ENCODE results near the gene TRDMT1.

TRDMT1 gene

GRCh38 chr10:17210361-17210760, 8.9 kb upstream of the TRDMT1 start:
- Histone ChIP-seq H3K27me3 (ENCODE audit: control insufficient read depth, insufficient read depth, low read length, poor library complexity, severe bottlenecking) (no peaks in the 10 kb centered on the region), H3K9me3 (ENCODE audit: control insufficient read depth, low read length) (no peaks in the 10 kb centered on the region), H3K4me3 (ENCODE audit: insufficient read depth, low read depth, low read length) (no peak overlapping the region), H3K4me1 (ENCODE audit: control insufficient read depth, insufficient read depth, low read length) (peaks cover 3% of the 10 kb centered on the region), H3K36me3 (ENCODE audit: control insufficient read depth, insufficient read depth, low read length) (no peaks in the 10 kb centered on the region), H3K27ac (ENCODE audit: insufficient read depth, low read depth, low read length, poor library complexity, severe bottlenecking) (no peak overlapping the region)
- WGBS, 2 experiments: 89 to 100% methylated on average over 1 to 3 of the region's 3 CpGs

- H3K27ac ChIP-seq (ENCODE audit: insufficient read depth, low read depth, low read length, poor library complexity, severe bottlenecking): no peak overlapping the region
- H3K4me3 ChIP-seq (ENCODE audit: insufficient read depth, low read depth, low read length): no peak overlapping the region
- H3K36me3 ChIP-seq (ENCODE audit: control insufficient read depth, insufficient read depth, low read length): no peaks in the 10 kb centered on the region
- peaks cover 3% of the 10 kb centered on the region for H3K4me1 ChIP-seq (ENCODE audit: control insufficient read depth, insufficient read depth, low read length)
- 89 to 91% methylated on average over 2 of the region's 2 CpGs for WGBS, 2 experiments
- no peaks in the 10 kb centered on the region for H3K9me3 ChIP-seq (ENCODE audit: control insufficient read depth, low read length)
- no peaks in the 10 kb centered on the region for H3K27me3 ChIP-seq (ENCODE audit: control insufficient read depth, insufficient read depth, low read length, poor library complexity, severe bottlenecking)
Observed at GRCh38 chr10:17209881-17210280, 8.4 kb upstream of the TRDMT1 start.

- WGBS, 2 experiments: 83 to 96% methylated on average over 1 of the region's 1 CpG
- H3K9me3 ChIP-seq (ENCODE audit: control insufficient read depth, low read length): no peaks in the 10 kb centered on the region
- no peak overlapping the region for H3K27ac ChIP-seq (ENCODE audit: insufficient read depth, low read depth, low read length, poor library complexity, severe bottlenecking)
- H3K27me3 ChIP-seq (ENCODE audit: control insufficient read depth, insufficient read depth, low read length, poor library complexity, severe bottlenecking): no peaks in the 10 kb centered on the region
- no peak overlapping the region for H3K4me3 ChIP-seq (ENCODE audit: insufficient read depth, low read depth, low read length)
- H3K4me1 ChIP-seq (ENCODE audit: control insufficient read depth, insufficient read depth, low read length): peaks cover 3% of the 10 kb centered on the region
- no peaks in the 10 kb centered on the region for H3K36me3 ChIP-seq (ENCODE audit: control insufficient read depth, insufficient read depth, low read length)
Observed at GRCh38 chr10:17209302-17209701, 7.8 kb upstream of the TRDMT1 start.

- Histone ChIP-seq H3K36me3 (ENCODE audit: control insufficient read depth, insufficient read depth, low read length) (no peaks in the 10 kb centered on the region), H3K9me3 (ENCODE audit: control insufficient read depth, low read length) (no peaks in the 10 kb centered on the region), H3K27ac (ENCODE audit: insufficient read depth, low read depth, low read length, poor library complexity, severe bottlenecking) (no peak overlapping the region), H3K4me1 (ENCODE audit: control insufficient read depth, insufficient read depth, low read length) (peaks cover 3% of the 10 kb centered on the region), H3K4me3 (ENCODE audit: insufficient read depth, low read depth, low read length) (no peak overlapping the region), H3K27me3 (ENCODE audit: control insufficient read depth, insufficient read depth, low read length, poor library complexity, severe bottlenecking) (no peaks in the 10 kb centered on the region)
Observed at GRCh38 chr10:17208476-17208875, 7.0 kb upstream of the TRDMT1 start.

- H3K36me3 ChIP-seq (ENCODE audit: control insufficient read depth, insufficient read depth, low read length): no peaks in the 10 kb centered on the region
- peaks cover 15% of the 10 kb centered on the region for H3K4me1 ChIP-seq (ENCODE audit: control insufficient read depth, insufficient read depth, low read length)
- H3K9me3 ChIP-seq (ENCODE audit: control insufficient read depth, low read length): no peaks in the 10 kb centered on the region
- no peak overlapping the region for H3K27ac ChIP-seq (ENCODE audit: insufficient read depth, low read depth, low read length, poor library complexity, severe bottlenecking)
- H3K4me3 ChIP-seq (ENCODE audit: insufficient read depth, low read depth, low read length): no peak overlapping the region
- H3K27me3 ChIP-seq (ENCODE audit: control insufficient read depth, insufficient read depth, low read length, poor library complexity, severe bottlenecking): no peaks in the 10 kb centered on the region
- WGBS, 2 experiments: 92 to 97% methylated on average over 7 of the region's 7 CpGs
Observed at GRCh38 chr10:17206210-17206709, 4.8 kb upstream of the TRDMT1 start.

GRCh38 chr10:17203416-17203815, 1.9 kb upstream of the TRDMT1 start:
- H3K4me1 ChIP-seq (ENCODE audit: control insufficient read depth, insufficient read depth, low read length): peaks cover 18% of the 10 kb centered on the region
- H3K9me3 ChIP-seq (ENCODE audit: control insufficient read depth, low read length): no peaks in the 10 kb centered on the region
- 65 to 96% methylated on average over 2 to 3 of the region's 3 CpGs for WGBS, 2 experiments

GRCh38 chr10:17202999-17203398, 1.5 kb upstream of the TRDMT1 start:
- Histone ChIP-seq H3K36me3 (ENCODE audit: control insufficient read depth, insufficient read depth, low read length) (no peaks in the 10 kb centered on the region), H3K4me1 (ENCODE audit: control insufficient read depth, insufficient read depth, low read length) (peaks cover 18% of the 10 kb centered on the region), H3K27ac (ENCODE audit: insufficient read depth, low read depth, low read length, poor library complexity, severe bottlenecking) (no peak overlapping the region), H3K4me3 (ENCODE audit: insufficient read depth, low read depth, low read length) (no peak overlapping the region), H3K9me3 (ENCODE audit: control insufficient read depth, low read length) (no peaks in the 10 kb centered on the region), H3K27me3 (ENCODE audit: control insufficient read depth, insufficient read depth, low read length, poor library complexity, severe bottlenecking) (no peaks in the 10 kb centered on the region)
- 87 to 90% methylated on average over 2 to 4 of the region's 4 CpGs for WGBS, 2 experiments

More at GRCh38 chr10:17203416-17203815, 1.9 kb upstream of the TRDMT1 start:
- no peak overlapping the region for H3K27ac ChIP-seq (ENCODE audit: insufficient read depth, low read depth, low read length, poor library complexity, severe bottlenecking)
- H3K27me3 ChIP-seq (ENCODE audit: control insufficient read depth, insufficient read depth, low read length, poor library complexity, severe bottlenecking): no peaks in the 10 kb centered on the region
- no peak overlapping the region for H3K4me3 ChIP-seq (ENCODE audit: insufficient read depth, low read depth, low read length)
- H3K36me3 ChIP-seq (ENCODE audit: control insufficient read depth, insufficient read depth, low read length): no peaks in the 10 kb centered on the region

GRCh38 chr10:17202506-17202905, 1.0 kb upstream of the TRDMT1 start:
- no peak overlapping the region for H3K4me3 ChIP-seq (ENCODE audit: insufficient read depth, low read depth, low read length)
- WGBS, 2 experiments: 93 to 94% methylated on average over 2 of the region's 2 CpGs
- no peaks in the 10 kb centered on the region for H3K27me3 ChIP-seq (ENCODE audit: control insufficient read depth, insufficient read depth, low read length, poor library complexity, severe bottlenecking)

GRCh38 chr10:17201794-17202116, 283 bp upstream of the TRDMT1 start:
- WGBS, 2 experiments: 0 to 2% methylated on average over 3 of the region's 3 CpGs
- H3K4me3 ChIP-seq (ENCODE audit: insufficient read depth, low read depth, low read length): peak overlapping the region; percentile 70

More at GRCh38 chr10:17202506-17202905, 1.0 kb upstream of the TRDMT1 start:
- peak overlapping the region; percentile 97 for H3K27ac ChIP-seq (ENCODE audit: insufficient read depth, low read depth, low read length, poor library complexity, severe bottlenecking)
- no peaks in the 10 kb centered on the region for H3K36me3 ChIP-seq (ENCODE audit: control insufficient read depth, insufficient read depth, low read length)
- H3K9me3 ChIP-seq (ENCODE audit: control insufficient read depth, low read length): no peaks in the 10 kb centered on the region
- peaks cover 18% of the 10 kb centered on the region for H3K4me1 ChIP-seq (ENCODE audit: control insufficient read depth, insufficient read depth, low read length)

GRCh38 chr10:17200001-17200911, 1.2 kb downstream of the TRDMT1 start:
- H3K9me3 ChIP-seq (ENCODE audit: control insufficient read depth, low read length): no peaks in the 10 kb centered on the region
- H3K27me3 ChIP-seq (ENCODE audit: control insufficient read depth, insufficient read depth, low read length, poor library complexity, severe bottlenecking): no peaks in the 10 kb centered on the region
- peak overlapping the region; percentile 70 for H3K4me3 ChIP-seq (ENCODE audit: insufficient read depth, low read depth, low read length)
- WGBS, 2 experiments: 72 to 82% methylated on average over 3 to 9 of the region's 10 CpGs
- H3K27ac ChIP-seq (ENCODE audit: insufficient read depth, low read depth, low read length, poor library complexity, severe bottlenecking): peak overlapping the region; percentile 97
- H3K36me3 ChIP-seq (ENCODE audit: control insufficient read depth, insufficient read depth, low read length): no peaks in the 10 kb centered on the region
- H3K4me1 ChIP-seq (ENCODE audit: control insufficient read depth, insufficient read depth, low read length): peaks cover 18% of the 10 kb centered on the region

More at GRCh38 chr10:17201794-17202116, 283 bp upstream of the TRDMT1 start:
- Histone ChIP-seq H3K4me1 (ENCODE audit: control insufficient read depth, insufficient read depth, low read length) (peaks cover 18% of the 10 kb centered on the region), H3K36me3 (ENCODE audit: control insufficient read depth, insufficient read depth, low read length) (no peaks in the 10 kb centered on the region), H3K27me3 (ENCODE audit: control insufficient read depth, insufficient read depth, low read length, poor library complexity, severe bottlenecking) (no peaks in the 10 kb centered on the region), H3K27ac (ENCODE audit: insufficient read depth, low read depth, low read length, poor library complexity, severe bottlenecking) (peak overlapping the region; percentile 97), H3K9me3 (ENCODE audit: control insufficient read depth, low read length) (no peaks in the 10 kb centered on the region)

Measured in ectodermal cell (in vitro differentiated cells).